Neural progenitor cell (in vitro differentiated cells): ENCODE data around the gene ACAN.

Source experiments
- CTCF ChIP-seq: fragments of 200-600 bp; sonication (generic); IDR thresholded peaks from 2 replicates; pipeline ENCODE4 v1.5.1; 2017; ENCODE audit warnings: antibody characterized with exemption, mild to moderate bottlenecking
- EZH2 ChIP-seq: fragments of 200-600 bp; sonication (generic); IDR thresholded peaks from 2 replicates; pipeline ENCODE4 v1.6.1; 2017; ENCODE audit warnings: antibody characterized with exemption, mild to moderate bottlenecking, moderate library complexity

- TF ChIP-seq CTCF (no peak), EZH2 (no peak)
Measured at GRCh38 chr15:88917760-88918159, 114.5 kb downstream of the ACAN start.
